GM21360 (cell line): ENCODE measurements around the gene HGF.
"Not testable (repeated sequence)": the region's sequence is repeated elsewhere in the genome, so short reads cannot be mapped to it uniquely, and the experiment has no call there.

Source experiments
- ATAC-seq: cut with Tn5 transposase; IDR thresholded peaks from one replicate; pipeline ENCODE4 v1.9.1; 2021; ENCODE audit warnings: mild to moderate bottlenecking, moderate library complexity; ENCODE audit not compliant: unreplicated experiment

HGF gene

GRCh38 chr7:81769891-81770727, at the start of gene HGF:
Gene HGF (minus strand): TSS chr7:81770047. CDS start chr7:81769971, 76 bp downstream.
- ATAC-seq = no peak

GRCh38 chr7:81816312-81816711, 46.5 kb upstream of the HGF start:
- no peak for ATAC-seq

- ATAC-seq = not testable (repeated sequence)
Observed at GRCh38 chr7:81812866-81813476, 43.1 kb upstream of the HGF start.

GRCh38 chr7:81811956-81812865, 42.4 kb upstream of the HGF start:
- ATAC-seq = no peak

- no peak for ATAC-seq
Observed at GRCh38 chr7:81810476-81811155, 40.8 kb upstream of the HGF start.

- ATAC-seq = not testable (repeated sequence)
Observed at GRCh38 chr7:81808310-81808709, 38.5 kb upstream of the HGF start.

GRCh38 chr7:81803267-81803666, 33.4 kb upstream of the HGF start:
- no peak for ATAC-seq

- ATAC-seq = no peak
Observed at GRCh38 chr7:81802251-81802650, 32.4 kb upstream of the HGF start.

GRCh38 chr7:81801532-81801931, 31.7 kb upstream of the HGF start:
- no peak for ATAC-seq

- ATAC-seq = no peak
Observed at GRCh38 chr7:81791568-81792518, 22.0 kb upstream of the HGF start.

- ATAC-seq = no peak
Observed at GRCh38 chr7:81790686-81791085, 20.8 kb upstream of the HGF start.

GRCh38 chr7:81790120-81790500, 20.3 kb upstream of the HGF start:
- no peak for ATAC-seq

- no peak for ATAC-seq
Observed at GRCh38 chr7:81789406-81790119, 19.7 kb upstream of the HGF start.

- ATAC-seq = no peak
Observed at GRCh38 chr7:81788246-81788645, 18.4 kb upstream of the HGF start.

GRCh38 chr7:81783818-81784217, 14.0 kb upstream of the HGF start:
- ATAC-seq = no peak

GRCh38 chr7:81780914-81781693, 11.3 kb upstream of the HGF start:
- no peak for ATAC-seq

- no peak for ATAC-seq
Observed at GRCh38 chr7:81779706-81780105, 9.9 kb upstream of the HGF start.

- no peak for ATAC-seq
Observed at GRCh38 chr7:81777697-81778096, 7.8 kb upstream of the HGF start.
